Measurements from ENCODE around the gene RAB5IF. TPM values are rescaled to one million over a fixed set of nuclear protein-coding genes. Genes with fewer than 3 reads are reported as not detected.

The RAB5IF gene
- total and polyA plus RNA-seq, 9 of the 15 experiments (the other 6 are each of a cell fraction or from before 2014, with no cell fraction given), result 26.5 to 198 (median 134) TPM

- 0 out of 2 replicates have a peak, but pooled peaks have one; percentile 5 for TF ChIP-seq REST (IDR thresholded peaks at IDR 0.05; ENCODE audit: borderline replicate concordance)
- no peak for TF ChIP-seq REST (CRISPR knock-in tag; IDR thresholded peaks at IDR 0.05; ENCODE audit: low read depth)
- no peak for TF ChIP-seq ETV6 (IDR thresholded peaks at IDR 0.05; ENCODE audit: borderline replicate concordance in 1 of 2, low read depth in 2 of 2, low read length in 1 of 2)
- TF ChIP-seq ETV6 (CRISPR knock-in tag; IDR thresholded peaks at IDR 0.05; ENCODE audit: borderline replicate concordance), result no peak
- TF ChIP-seq RHOXF2B (CRISPR knock-in tag; conservative IDR thresholded peaks at IDR 0.05), result no peak
- TF ChIP-seq ARID3B (CRISPR knock-in tag; IDR thresholded peaks at IDR 0.05; ENCODE audit: borderline replicate concordance), result no peak
- TF ChIP-seq ZNF668 (CRISPR knock-in tag; IDR thresholded peaks at IDR 0.05), result no peak
- no peak for TF ChIP-seq CBX8 (IDR thresholded peaks at IDR 0.05; ENCODE audit: borderline replicate concordance, extremely low read depth, low read depth, low read length, poor library complexity, severe bottlenecking)
- TF ChIP-seq ZNF699 (CRISPR knock-in tag; IDR thresholded peaks at IDR 0.05; ENCODE audit: insufficient replicate concordance), result no peak
- TF ChIP-seq PTRF (tag; IDR thresholded peaks at IDR 0.05), result no peak
- TF ChIP-seq FIP1L1 (IDR thresholded peaks at IDR 0.05; ENCODE audit: low read depth, low read length, poor library complexity, severe bottlenecking), result no peak
- peak; percentile 40; the same call in 1 of the 2 replicates for TF ChIP-seq SPI1 (IDR thresholded peaks at IDR 0.05; ENCODE audit: borderline replicate concordance, low read depth, low read length)
- peak; percentile 43 to 62 (median 45); a peak in 4 of 6 replicates for TF ChIP-seq CTCF (IDR thresholded peaks at IDR 0.05 in 2 of 3, conservative IDR thresholded peaks at IDR 0.05 in 1 of 3; ENCODE audit: insufficient read depth in 2 of 3, low read depth in 1 of 3, low read length in 3 of 3)
- no peak for TF ChIP-seq ILF3 (IDR thresholded peaks at IDR 0.05; ENCODE audit: borderline replicate concordance)
- TF ChIP-seq NFRKB (IDR thresholded peaks at IDR 0.05; ENCODE audit: low read depth), result no peak
Observed at GRCh38 chr20:36632487-36633284, 27.1 kb downstream of the RAB5IF start (continued).

Measured in K562 (cell line).